Vagina (tissue), 2 donors: ENCODE measurements around the gene DDX17.

Experiments
- CTCF ChIP-seq, 3 experiments: fragments of 450-650 bp in 2 of 3; fragments of 200-600 bp in 1 of 3; sonication (generic) in 1 of 3; IDR thresholded peaks; one replicate each; pipeline ENCODE4 v1.5.1; 2017 to 2019; ENCODE audit warnings: antibody characterized with exemption in 3 of 3, mild to moderate bottlenecking in 2 of 3, moderate library complexity in 2 of 3
- POLR2A ChIP-seq, 2 donors: fragments of 450-650 bp; IDR thresholded peaks; one replicate each; pipeline ENCODE4 v1.6.1; 2017; ENCODE audit warnings: antibody characterized with exemption in 2 of 2, mild to moderate bottlenecking in 2 of 2, moderate library complexity in 2 of 2

GRCh38 chr22:38462960-38463784 is 42.9 kb downstream of the DDX17 start:
- TF ChIP-seq CTCF (IDR thresholded peaks at IDR 0.05) (no peak), POLR2A (IDR thresholded peaks at IDR 0.05) (no peak)
